Epidermal melanocyte (primary cell): Measurements from ENCODE around the gene MYOT.

Source experiments
- DNase-seq: peaks from one replicate; pipeline ENCODE4 v3.0.0; 2011; ENCODE audit warnings: low spot score; ENCODE audit not compliant: insufficient read length

The MYOT gene

DNA sequence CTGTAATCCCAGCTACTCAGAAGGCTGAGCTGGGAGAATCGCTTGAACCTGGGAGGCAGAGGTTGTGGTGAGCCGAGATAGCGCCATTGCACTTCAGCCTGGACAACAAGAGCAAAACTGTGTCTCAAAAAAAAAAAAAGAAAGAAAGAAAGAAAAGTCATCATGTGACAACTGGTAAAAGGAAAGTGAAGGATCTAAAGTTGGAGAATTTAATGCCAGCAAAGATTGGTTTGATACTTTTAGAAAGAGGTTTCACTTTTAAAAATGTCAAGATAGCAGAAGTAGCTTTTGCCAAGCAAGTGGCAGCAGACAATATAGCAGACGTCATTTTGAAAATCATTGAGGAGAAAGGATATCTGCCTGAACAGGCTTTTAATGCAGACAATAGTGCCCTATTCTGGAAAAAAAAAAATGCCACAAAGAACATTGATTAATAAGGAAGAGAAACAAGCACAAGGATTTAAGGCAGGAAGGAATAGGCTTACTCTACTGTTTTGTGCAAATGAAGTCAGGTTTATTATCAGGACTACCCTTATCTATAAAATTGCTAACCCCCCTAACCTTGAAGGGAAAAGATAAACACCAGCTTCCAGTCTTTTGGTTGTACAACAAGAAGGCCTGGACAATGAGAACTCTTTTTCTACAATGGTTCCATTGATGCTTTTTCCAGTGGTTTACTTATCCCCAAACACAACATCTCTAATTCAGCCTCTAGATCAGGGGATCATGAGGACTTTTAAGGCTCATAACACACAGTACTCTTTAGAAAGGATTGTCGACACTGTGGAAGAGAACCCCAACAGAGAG, 33.6 kb downstream of the MYOT start:
- no peak for DNase-seq

DNA sequence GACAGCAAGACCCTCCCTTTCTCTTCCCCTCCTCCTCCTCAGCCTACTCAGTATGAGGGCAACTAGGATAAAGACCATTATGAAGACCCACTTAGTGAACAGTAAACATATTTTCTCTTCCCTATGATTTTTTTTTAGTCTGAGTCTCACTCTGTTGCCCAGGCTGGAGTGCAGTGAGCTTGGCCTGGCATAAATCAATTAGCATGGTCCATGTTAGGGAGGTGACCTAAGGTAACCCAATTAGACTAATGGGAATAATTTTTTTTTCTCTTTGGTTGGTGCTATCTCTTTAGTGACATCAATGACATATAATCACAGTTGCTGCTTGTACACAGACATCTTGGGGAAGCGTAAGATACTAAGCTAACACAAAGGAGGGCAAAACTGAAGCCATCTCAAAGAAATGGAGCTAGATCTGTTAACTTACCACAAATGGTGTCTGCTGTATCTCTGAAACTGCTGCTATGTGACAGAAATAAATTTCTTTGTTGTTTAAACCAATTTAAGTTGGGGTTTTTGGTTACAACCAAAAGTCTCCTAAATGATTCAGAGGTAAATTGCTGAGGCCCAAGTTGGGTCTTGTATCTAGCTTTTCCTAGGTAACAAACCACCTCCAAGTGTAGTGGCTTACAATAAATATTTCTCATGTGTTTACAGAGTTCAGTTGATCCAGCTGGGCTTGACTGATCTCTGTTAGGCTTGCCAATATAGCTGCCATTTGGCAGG, 34.9 kb downstream of the MYOT start:
- DNase-seq = no peak

DNA sequence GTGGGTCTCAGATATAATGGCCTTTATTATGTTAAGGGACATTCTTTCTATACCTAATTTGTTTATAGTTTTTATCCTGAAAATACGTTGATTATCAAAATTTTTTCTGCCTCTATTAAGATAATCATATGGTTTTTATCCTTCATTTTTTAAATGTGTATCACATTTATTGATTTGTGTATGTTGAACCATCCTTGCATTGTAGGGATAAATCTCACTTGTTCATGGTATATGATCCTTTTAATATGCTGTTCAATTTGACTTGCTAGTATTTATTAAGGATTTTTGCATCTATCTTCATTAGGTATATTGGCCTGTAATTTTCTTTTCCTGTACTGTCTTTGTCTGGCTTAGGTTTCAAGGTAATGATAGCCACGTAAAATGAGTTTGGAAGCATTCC, 47.1 kb downstream of the MYOT start:
- DNase-seq = no peak

DNA sequence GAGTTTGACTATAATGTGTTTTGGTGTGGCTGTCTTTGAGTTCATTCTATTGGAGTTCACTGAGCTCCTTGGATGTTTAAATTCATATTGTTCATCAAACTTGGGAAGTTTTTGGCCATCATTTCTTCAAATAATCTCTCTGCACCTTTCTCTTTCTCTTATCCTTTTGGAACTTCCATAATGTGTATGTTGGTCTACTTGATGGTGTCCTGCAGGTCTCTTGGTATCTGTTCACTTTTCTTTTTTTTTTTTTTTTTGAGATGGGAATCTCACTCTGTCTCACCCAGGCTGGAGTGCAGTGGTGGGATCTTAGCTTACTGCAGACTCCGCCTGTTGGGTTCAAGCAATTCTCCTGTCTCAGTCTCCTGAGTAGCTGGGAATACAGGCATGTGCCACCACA, 49.3 kb downstream of the MYOT start:
- DNase-seq = no peak

DNA sequence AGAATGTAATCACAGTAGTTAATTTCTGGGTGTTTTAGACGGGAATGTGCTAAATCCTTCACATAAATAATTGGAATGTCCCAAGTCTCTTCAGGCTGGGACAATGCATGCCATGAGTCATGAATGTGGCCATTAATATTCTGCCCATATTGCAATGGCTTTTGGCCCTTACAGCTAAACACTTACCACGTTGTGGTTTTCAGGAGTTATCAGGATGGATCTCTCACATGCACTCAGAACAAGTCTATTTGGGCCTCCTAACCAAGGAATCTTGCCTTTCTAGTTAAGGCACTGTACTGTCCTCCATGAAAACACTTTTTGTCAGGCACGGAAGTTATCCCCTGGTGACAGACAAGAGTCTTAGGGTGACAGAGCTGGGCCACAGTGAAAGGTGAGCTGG, 54.3 kb downstream of the MYOT start:
- no peak for DNase-seq

DNA sequence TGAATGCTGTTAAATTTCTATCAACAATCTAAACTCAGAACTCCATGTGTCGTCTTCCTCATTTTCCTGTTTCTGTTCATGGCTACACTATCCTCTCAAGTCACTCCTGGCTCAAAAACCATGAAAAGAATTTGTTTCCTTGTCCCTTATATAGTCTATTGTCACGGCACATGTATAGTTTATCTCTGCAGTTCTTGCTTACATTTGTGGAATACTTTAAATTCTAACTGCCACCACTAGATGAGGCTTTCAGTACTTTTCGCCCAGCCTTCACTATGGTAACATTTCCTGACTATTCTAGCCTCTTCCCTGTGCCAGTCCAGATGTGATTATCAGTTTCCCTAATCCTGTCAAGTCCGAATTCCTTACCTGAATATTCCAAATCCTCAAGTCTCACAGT, 56.2 kb downstream of the MYOT start:
- no peak for DNase-seq

DNA sequence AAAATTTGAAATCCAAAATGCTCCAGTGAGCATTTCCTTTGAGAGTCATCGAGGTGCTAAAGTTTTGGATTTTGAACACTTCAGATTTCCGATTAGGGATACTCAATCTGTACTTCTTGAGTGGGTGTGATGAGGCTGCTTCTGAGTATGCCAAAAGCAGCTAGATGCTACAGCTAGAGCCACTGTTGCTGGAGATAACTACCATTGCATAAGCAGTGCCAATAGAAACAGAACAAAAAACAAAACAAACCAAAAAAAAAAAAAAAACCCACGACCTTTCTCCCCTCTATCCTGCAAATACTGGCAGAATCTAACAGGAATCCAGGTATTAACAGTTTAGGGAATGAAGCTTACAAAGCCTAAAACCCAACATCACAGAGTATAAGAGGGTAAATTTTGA, 65.1 kb downstream of the MYOT start:
- DNase-seq = no peak

DNA sequence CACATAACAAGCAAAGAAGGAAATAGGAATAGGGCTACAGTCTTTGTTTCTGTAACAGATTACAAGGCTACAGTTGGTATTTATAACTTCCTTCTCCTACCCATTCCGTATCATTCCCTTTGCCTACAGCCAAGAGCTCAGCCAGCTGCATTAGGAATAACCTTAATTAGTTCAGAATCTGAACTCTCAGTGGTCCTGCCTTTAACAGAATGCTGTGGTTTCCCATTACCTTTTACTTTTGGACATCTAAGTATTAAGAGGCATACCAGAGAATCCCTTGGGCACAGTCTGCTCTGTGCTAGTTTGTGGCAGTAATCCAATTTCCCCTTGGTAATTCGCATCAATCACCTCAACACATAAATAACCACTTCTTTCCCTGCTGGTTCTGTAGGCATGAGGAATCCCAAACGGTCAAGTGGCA, 65.8 kb downstream of the MYOT start:
- no peak for DNase-seq

DNA sequence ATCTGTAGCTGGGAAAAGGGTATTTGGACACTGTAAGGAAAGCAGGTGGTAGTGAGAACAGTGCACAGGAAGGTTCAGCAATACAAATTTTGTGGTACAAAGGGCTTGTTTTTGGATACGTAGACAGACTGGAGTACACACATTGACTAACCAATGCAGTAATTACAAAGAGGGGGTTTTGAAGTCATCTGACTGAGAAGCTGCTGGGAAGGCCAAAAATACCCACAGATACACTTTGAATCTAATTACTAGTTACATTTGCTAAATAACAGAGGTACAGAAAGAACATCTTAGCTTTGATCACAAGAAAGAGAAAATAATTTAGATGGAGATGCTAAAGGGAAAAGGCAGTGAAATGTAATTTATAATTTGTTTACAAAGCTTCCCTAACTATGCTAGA, 67.5 kb downstream of the MYOT start:
- DNase-seq = no peak

DNA sequence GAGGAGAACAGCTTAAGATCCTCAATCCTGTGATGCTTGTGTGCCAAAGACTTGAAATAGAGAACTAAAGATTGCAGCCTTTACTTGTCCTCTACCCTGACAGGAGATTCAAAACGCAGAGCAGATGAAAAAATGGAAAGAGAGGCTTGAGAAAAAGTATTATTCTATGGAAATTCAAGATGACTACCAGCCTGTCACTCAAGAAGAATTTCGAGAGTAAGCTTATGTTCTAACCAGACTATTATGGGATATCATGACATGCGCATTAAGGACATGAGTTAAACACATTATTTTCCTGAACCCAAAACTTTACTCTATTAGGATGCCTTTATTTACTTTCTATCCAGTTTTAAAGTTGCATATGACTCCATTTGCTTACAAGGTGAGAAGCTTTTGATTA, 68.0 kb downstream of the MYOT start:
- DNase-seq = no peak
